HT-29 (cell line): ENCODE measurements around the gene APOLD1. TPM values are rescaled to one million over a fixed set of nuclear protein-coding genes. Genes with fewer than 3 reads are reported as not detected.
"Not testable (repeated sequence)": the region's sequence is repeated elsewhere in the genome, so short reads cannot be mapped to it uniquely, and the experiment has no call there.

Experiments
- DNase-seq: peaks from one replicate; pipeline ENCODE4 v3.0.0-alpha.2; 2015; ENCODE audit warnings: low spot score
- small RNA-seq: library from RNA; depleted of rRNA; stranded (forward); fragments of <200 nt; gene quantifications from one replicate; pipeline ENCODE3, GENCODE V24; 2014
- total RNA-seq: library from RNA; depleted of rRNA; stranded (reverse); fragments of >200 nt; shearing (Covaris generic); gene quantifications from 2 replicates; pipeline ENCODE4 v1.2.3, GENCODE V29; 2014; rRNA removed

The APOLD1 gene
- total RNA-seq, 1 experiment from 2014 or later: 2.4 TPM

GRCh38 chr12:12839439-12839838 is 54.0 kb downstream of the APOLD1 start:
- DNase-seq: not testable (repeated sequence)

- peak; percentile 88 for DNase-seq
These were observed 54.6 kb downstream of the APOLD1 start for GRCh38 chr12:12839873-12840579.

GRCh38 chr12:12840580-12840899 is 55.1 kb downstream of the APOLD1 start:
- no peak for DNase-seq

Small RNAs within 50 kb of the gene (small RNA-seq; reads per million reads assigned to genes)
- gene AC007215.1 (not detected), gene MIR613 (not detected)

Other genes with a start within 250 kb of the APOLD1 start
- gene DUSP16, start 222.8 kb upstream of the APOLD1 start, total RNA-seq: 9.2 and 11.3 TPM in 2 replicates
- gene CREBL2, start 173.8 kb upstream of the APOLD1 start, total RNA-seq: 12.2 and 15.7 TPM in 2 replicates
- gene GPR19, start 89.5 kb upstream of the APOLD1 start, total RNA-seq: 0.25 and 1.0 TPM in 2 replicates
- gene CDKN1B, start 68.3 kb upstream of the APOLD1 start, total RNA-seq: 52.9 and 67.7 TPM in 2 replicates
- gene DDX47, start 27.7 kb downstream of the APOLD1 start, total RNA-seq: 39.4 and 46.9 TPM in 2 replicates
- gene GPRC5A, start 105.9 kb downstream of the APOLD1 start, total RNA-seq: 162 and 185 TPM in 2 replicates
- gene GPRC5D, start 166.5 kb downstream of the APOLD1 start, total RNA-seq: not detected in 2 replicates
- gene HEBP1, start 214.6 kb downstream of the APOLD1 start, total RNA-seq: 0.46 and 1.0 TPM in 2 replicates